GM12865 (cell line): Measurements from ENCODE around the gene SF3B3.

ENCODE experiments used
- DNase-seq: peaks from one replicate; pipeline ENCODE4 v3.0.0; 2010; ENCODE audit warnings: low read depth
- H3K4me3 ChIP-seq: 2 replicates; pipeline ENCODE4 v1.5.1; 2011; ENCODE audit warnings: mild to moderate bottlenecking, low read depth, low read length, control low read depth
- CTCF ChIP-seq: IDR thresholded peaks from 2 replicates; pipeline ENCODE4 v1.5.1; 2011; ENCODE audit warnings: low read length, control low read depth, low read depth, inconsistent platforms; ENCODE audit not compliant: insufficient read depth; ENCODE audit errors: missing control alignments

SF3B3 gene

GRCh38 chr16:70493802-70494201, 29.8 kb upstream of the SF3B3 start:
- no peak for TF ChIP-seq CTCF
- no peak overlapping the region for H3K4me3 ChIP-seq
- no peak for DNase-seq

GRCh38 chr16:70494202-70494770, 29.3 kb upstream of the SF3B3 start:
- no peak for TF ChIP-seq CTCF
- no peak for DNase-seq
- H3K4me3 ChIP-seq, result no peak overlapping the region

GRCh38 chr16:70494777-70495176, 28.8 kb upstream of the SF3B3 start:
- no peak for TF ChIP-seq CTCF
- H3K4me3 ChIP-seq, result no peak overlapping the region
- DNase-seq, result no peak

GRCh38 chr16:70495425-70496182, 28.0 kb upstream of the SF3B3 start:
- no peak for DNase-seq
- no peak for TF ChIP-seq CTCF
- H3K4me3 ChIP-seq, result no peak overlapping the region

- no peak for TF ChIP-seq CTCF
- peak; percentile 13 for DNase-seq
- no peak overlapping the region for H3K4me3 ChIP-seq
These were observed 27.1 kb upstream of the SF3B3 start for GRCh38 chr16:70496513-70496912.

- peak; percentile 32 for DNase-seq
- no peak overlapping the region for H3K4me3 ChIP-seq
- no peak for TF ChIP-seq CTCF
These were observed 14.9 kb upstream of the SF3B3 start for GRCh38 chr16:70508752-70509151.
